SU-DHL-6 (cell line): ENCODE results near the gene UTS2R.
"Not testable (repeated sequence)": the region's sequence is repeated elsewhere in the genome, so short reads cannot be mapped to it uniquely, and the experiment has no call there.

Source experiments
- H2AFZ ChIP-seq: fragments of 200-600 bp; sonication (generic); 2 replicates; pipeline ENCODE4 v1.6.1; 2014; ENCODE audit warnings: low read depth, mild to moderate bottlenecking, moderate library complexity, mixed read lengths, antibody characterized with exemption, low read length; ENCODE audit not compliant: severe bottlenecking
- H3F3A ChIP-seq: fragments of 200-600 bp; shearing (Covaris generic); 2 replicates; pipeline ENCODE4 v1.6.0; 2016; ENCODE audit warnings: antibody characterized with exemption, mild to moderate bottlenecking; ENCODE audit not compliant: insufficient read depth
- H3K27ac ChIP-seq: fragments of 200-600 bp; sonication (generic); 2 replicates; pipeline ENCODE4 v1.5.1; 2016; ENCODE audit warnings: low read depth, mild to moderate bottlenecking, low read length, moderate library complexity, mixed read lengths
- H3K27me3 ChIP-seq: fragments of 200-600 bp; sonication (generic), shearing (Covaris generic); 2 replicates; pipeline ENCODE4 v1.6.0; 2014; ENCODE audit warnings: mild to moderate bottlenecking, low read length
- H3K36me3 ChIP-seq: fragments of 200-600 bp; sonication (generic); 2 replicates; pipeline ENCODE4 v1.6.1; 2014; ENCODE audit warnings: mild to moderate bottlenecking, low read length, mixed read lengths
- H3K4me2 ChIP-seq: fragments of 300-600, 200-600 bp; shearing (Covaris generic), sonication (generic); 2 replicates; pipeline ENCODE4 v1.6.0; 2014; ENCODE audit warnings: low read length, low read depth, mild to moderate bottlenecking; ENCODE audit not compliant: poor library complexity, severe bottlenecking
- H3K4me3 ChIP-seq: fragments of 200-600 bp; sonication (generic); 2 replicates; pipeline ENCODE4 v1.5.1; 2014; ENCODE audit warnings: antibody characterized with exemption, low read length, mild to moderate bottlenecking, mixed read lengths; ENCODE audit not compliant: insufficient read depth, poor library complexity, severe bottlenecking
- H3K79me2 ChIP-seq: fragments of 200-600 bp; sonication (generic); 2 replicates; pipeline ENCODE4 v1.6.1; 2014; ENCODE audit warnings: mild to moderate bottlenecking, low read length, moderate library complexity; ENCODE audit not compliant: insufficient read depth
- H3K9ac ChIP-seq: fragments of 200-600 bp; sonication (generic); 2 replicates; pipeline ENCODE4 v1.7.0; 2014; ENCODE audit warnings: mild to moderate bottlenecking, low read length
- H3K9me2 ChIP-seq: fragments of 200-600 bp; sonication (generic); replicated peaks from 2 replicates; pipeline ENCODE4 v1.6.1; 2014; ENCODE audit warnings: low read length; ENCODE audit not compliant: insufficient read depth
- H3K9me3 ChIP-seq: fragments of 200-600 bp; sonication (generic); 2 replicates; pipeline ENCODE4 v1.6.1; 2014; ENCODE audit warnings: low read length, mixed read lengths; ENCODE audit not compliant: insufficient read depth
- H4K20me1 ChIP-seq: fragments of 200-600 bp; sonication (generic); 2 replicates; pipeline ENCODE4 v1.6.1; 2014; ENCODE audit warnings: low read depth, mild to moderate bottlenecking, antibody characterized with exemption, low read length, moderate library complexity, mixed read lengths
- CTCF ChIP-seq: fragments of 200-600 bp; sonication (generic); IDR thresholded peaks from one replicate; pipeline ENCODE4 v1.5.1; 2017; ENCODE audit warnings: antibody characterized with exemption, mild to moderate bottlenecking, low read length, moderate library complexity; ENCODE audit not compliant: insufficient read depth, poor library complexity, severe bottlenecking
- EZH2phosphoT487 ChIP-seq: fragments of 200-600 bp; sonication (generic), shearing (Covaris generic); conservative IDR thresholded peaks from 2 replicates; pipeline ENCODE4 v1.6.1; 2018; ENCODE audit warnings: mild to moderate bottlenecking, antibody characterized with exemption, low read length, moderate library complexity, mixed read lengths

Gene UTS2R

GRCh38 chr17:82411396-82412053 lies 40.0 kb downstream of the UTS2R start:
- no peaks in the 10 kb centered on the region for H3K9me3 ChIP-seq
- no peaks in the 10 kb centered on the region for H3K9me2 ChIP-seq
- no peaks in the 10 kb centered on the region for H3K79me2 ChIP-seq
- no peak overlapping the region for H3K9ac ChIP-seq
- no peak overlapping the region for H3K4me2 ChIP-seq
- H3F3A ChIP-seq = no peaks in the 10 kb centered on the region
- TF ChIP-seq EZH2phosphoT487 = no peak
- no peak for TF ChIP-seq CTCF
- H3K36me3 ChIP-seq = no peaks in the 10 kb centered on the region
- H3K4me3 ChIP-seq = no peak overlapping the region
- no peaks in the 10 kb centered on the region; the same call in 1 of the 2 replicates for H4K20me1 ChIP-seq
- no peaks in the 10 kb centered on the region for H3K27me3 ChIP-seq
- H3K27ac ChIP-seq = no peak overlapping the region
- H2AFZ ChIP-seq = no peak overlapping the region

GRCh38 chr17:82412081-82412480 lies 40.5 kb downstream of the UTS2R start:
- H3K4me3 ChIP-seq, H3F3A ChIP-seq, H3K9me2 ChIP-seq, H3K27ac ChIP-seq, H3K36me3 ChIP-seq, H3K9me3 ChIP-seq, H3K27me3 ChIP-seq, H4K20me1 ChIP-seq, H3K79me2 ChIP-seq, H3K4me2 ChIP-seq, H3K9ac ChIP-seq, H2AFZ ChIP-seq: not testable (repeated sequence)

- no peak overlapping the region for H3K4me2 ChIP-seq
- TF ChIP-seq EZH2phosphoT487 = no peak
Observed at GRCh38 chr17:82412535-82413520, 41.3 kb downstream of the UTS2R start.

GRCh38 chr17:82414548-82415281 lies 43.1 kb downstream of the UTS2R start:
- H3K79me2 ChIP-seq = no peaks in the 10 kb centered on the region
- H3F3A ChIP-seq = no peaks in the 10 kb centered on the region
- TF ChIP-seq CTCF = no peak
- no peak for TF ChIP-seq EZH2phosphoT487
- no peak overlapping the region for H2AFZ ChIP-seq
- no peaks in the 10 kb centered on the region for H3K36me3 ChIP-seq
- H3K27me3 ChIP-seq = no peaks in the 10 kb centered on the region
- no peak overlapping the region for H3K4me3 ChIP-seq
- no peak overlapping the region for H3K27ac ChIP-seq
- H4K20me1 ChIP-seq = no peaks in the 10 kb centered on the region; the same call in 1 of the 2 replicates
- no peak overlapping the region for H3K9ac ChIP-seq
- no peaks in the 10 kb centered on the region for H3K9me3 ChIP-seq
- no peaks in the 10 kb centered on the region for H3K9me2 ChIP-seq
- H3K4me2 ChIP-seq = no peak overlapping the region

More at GRCh38 chr17:82412535-82413520, 41.3 kb downstream of the UTS2R start:
- H4K20me1 ChIP-seq = no peaks in the 10 kb centered on the region; the same call in 1 of the 2 replicates
- H2AFZ ChIP-seq = no peak overlapping the region
- no peak overlapping the region for H3K27ac ChIP-seq
- H3K79me2 ChIP-seq = no peaks in the 10 kb centered on the region
- H3K27me3 ChIP-seq = no peaks in the 10 kb centered on the region
- H3K9me2 ChIP-seq = no peaks in the 10 kb centered on the region
- H3F3A ChIP-seq = no peaks in the 10 kb centered on the region
- no peak overlapping the region for H3K9ac ChIP-seq
- no peak overlapping the region for H3K4me3 ChIP-seq
- no peaks in the 10 kb centered on the region for H3K36me3 ChIP-seq
- H3K9me3 ChIP-seq = no peaks in the 10 kb centered on the region
